ENCODE measurements around the gene SLC6A8.
"Not testable (repeated sequence)": the region's sequence is repeated elsewhere in the genome, so short reads cannot be mapped to it uniquely, and the experiment has no call there.

The SLC6A8 gene

DNA sequence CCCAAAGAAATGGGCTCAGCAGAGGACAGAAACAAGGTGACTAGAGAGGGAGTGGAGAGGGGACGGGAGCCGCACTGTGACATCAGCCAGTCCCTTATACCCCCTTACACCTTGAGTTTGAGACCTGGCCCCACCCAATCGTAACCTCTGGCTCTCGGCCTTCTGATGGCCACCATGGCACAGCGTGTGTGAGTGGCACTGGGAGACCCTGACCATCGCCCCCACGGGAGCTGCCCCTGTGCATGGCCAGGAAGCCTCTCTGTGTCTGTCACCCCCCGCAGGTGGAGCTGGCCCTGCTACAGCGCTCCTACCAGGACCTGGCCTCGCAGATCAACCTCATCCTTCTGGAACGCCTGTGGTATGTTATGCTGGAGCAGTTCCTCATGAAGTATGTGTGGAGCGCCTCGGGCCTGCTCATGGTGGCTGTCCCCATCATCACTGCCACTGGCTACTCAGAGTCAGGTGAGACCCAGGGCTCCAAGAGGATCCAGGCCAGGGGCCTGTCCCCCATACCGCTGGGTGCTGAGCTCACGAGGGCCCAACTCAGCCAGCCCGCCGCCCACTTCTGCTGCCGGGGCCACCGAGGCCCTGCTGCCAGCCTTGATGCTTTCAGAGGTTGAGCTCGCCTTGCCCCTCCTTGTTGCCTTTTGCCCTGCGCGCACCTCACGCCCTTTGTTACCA is 41.4 kb downstream of the SLC6A8 start:
- DNase-seq: no peak
- H3K4me2 ChIP-seq (ENCODE audit: low read length): no peak overlapping the region
- no peak overlapping the region for H3K4ac ChIP-seq (ENCODE audit: low read depth, low read length)
- no peak overlapping the region for H3K9ac ChIP-seq (ENCODE audit: low read length)
- peaks cover 3% of the 10 kb centered on the region for H3K4me1 ChIP-seq (ENCODE audit: control insufficient read depth, low read depth, low read length)
- no peak overlapping the region for H3K18ac ChIP-seq (ENCODE audit: low read length)
- H3K79me2 ChIP-seq (ENCODE audit: control insufficient read depth, insufficient read depth, low read length): peaks cover 13% of the 10 kb centered on the region
- no peak overlapping the region for H3K23ac ChIP-seq (ENCODE audit: low read length)
- WGBS (ENCODE audit: extremely low coverage, insufficient coverage, low lambda C conversion rate): no CpG with 5 or more reads among the region's 23 CpGs
- H4K8ac ChIP-seq (ENCODE audit: low read depth, low read length): no peak overlapping the region
- H3K79me1 ChIP-seq (ENCODE audit: low read length): no peaks in the 10 kb centered on the region
- no peak overlapping the region for H3K27ac ChIP-seq (ENCODE audit: low read depth, low read length)
- H3K27me3 ChIP-seq (ENCODE audit: insufficient read depth, low read length, poor library complexity): no peaks in the 10 kb centered on the region
- no peak overlapping the region for H2BK15ac ChIP-seq (replicated peaks; ENCODE audit: low read depth)
- H4K5ac ChIP-seq (ENCODE audit: low read length): no peak overlapping the region
- H3K4me3 ChIP-seq (ENCODE audit: low read length): no peak overlapping the region
- H2BK5ac ChIP-seq (ENCODE audit: low read length): no peak overlapping the region
- H2BK120ac ChIP-seq (ENCODE audit: low read depth, low read length): no peak overlapping the region
- H3K56ac ChIP-seq (ENCODE audit: low read length): no peak overlapping the region
- no peaks in the 10 kb centered on the region for H3K36me3 ChIP-seq (ENCODE audit: control insufficient read depth, insufficient read depth, low read length)
- H2AK5ac ChIP-seq (ENCODE audit: low read length): no peak overlapping the region

DNA sequence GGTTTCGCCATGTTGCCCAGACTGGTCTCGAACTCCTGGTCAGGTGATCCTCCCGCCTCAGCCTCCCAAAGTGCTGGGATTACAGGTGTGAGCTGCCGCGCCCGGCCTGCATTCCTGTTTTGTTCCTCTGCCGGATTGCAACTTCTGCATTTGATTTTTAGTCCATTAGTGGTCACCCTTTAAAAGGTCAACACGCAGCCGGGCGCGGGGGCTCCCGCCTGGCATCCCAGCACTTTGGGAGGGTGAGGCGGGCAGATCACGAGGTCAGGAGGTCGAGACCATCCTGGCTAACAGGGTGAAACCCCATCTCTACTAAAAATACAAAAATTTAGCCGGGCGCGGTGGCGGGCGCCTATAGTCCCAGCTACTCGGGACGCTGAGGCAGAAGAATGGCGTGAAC is 42.4 kb downstream of the SLC6A8 start:
- H3K23ac ChIP-seq (ENCODE audit: low read length); H3K4me2 ChIP-seq (ENCODE audit: low read length); H3K4ac ChIP-seq (ENCODE audit: low read depth, low read length); H3K79me1 ChIP-seq (ENCODE audit: low read length); H2BK120ac ChIP-seq (ENCODE audit: low read depth, low read length); H3K18ac ChIP-seq (ENCODE audit: low read length); H2BK5ac ChIP-seq (ENCODE audit: low read length); H2BK15ac ChIP-seq (replicated peaks; ENCODE audit: low read depth); H3K27me3 ChIP-seq (ENCODE audit: insufficient read depth, low read length, poor library complexity); H4K5ac ChIP-seq (ENCODE audit: low read length); H3K56ac ChIP-seq (ENCODE audit: low read length); H3K4me3 ChIP-seq (ENCODE audit: low read length); DNase-seq; H3K36me3 ChIP-seq (ENCODE audit: control insufficient read depth, insufficient read depth, low read length); H3K9ac ChIP-seq (ENCODE audit: low read length); H3K4me1 ChIP-seq (ENCODE audit: control insufficient read depth, low read depth, low read length); H4K8ac ChIP-seq (ENCODE audit: low read depth, low read length); H2AK5ac ChIP-seq (ENCODE audit: low read length); H3K27ac ChIP-seq (ENCODE audit: low read depth, low read length): not testable (repeated sequence)
- no CpG with 5 or more reads among the region's 23 CpGs for WGBS (ENCODE audit: extremely low coverage, insufficient coverage, low lambda C conversion rate)
- peaks cover 13% of the 10 kb centered on the region for H3K79me2 ChIP-seq (ENCODE audit: control insufficient read depth, insufficient read depth, low read length)

DNA sequence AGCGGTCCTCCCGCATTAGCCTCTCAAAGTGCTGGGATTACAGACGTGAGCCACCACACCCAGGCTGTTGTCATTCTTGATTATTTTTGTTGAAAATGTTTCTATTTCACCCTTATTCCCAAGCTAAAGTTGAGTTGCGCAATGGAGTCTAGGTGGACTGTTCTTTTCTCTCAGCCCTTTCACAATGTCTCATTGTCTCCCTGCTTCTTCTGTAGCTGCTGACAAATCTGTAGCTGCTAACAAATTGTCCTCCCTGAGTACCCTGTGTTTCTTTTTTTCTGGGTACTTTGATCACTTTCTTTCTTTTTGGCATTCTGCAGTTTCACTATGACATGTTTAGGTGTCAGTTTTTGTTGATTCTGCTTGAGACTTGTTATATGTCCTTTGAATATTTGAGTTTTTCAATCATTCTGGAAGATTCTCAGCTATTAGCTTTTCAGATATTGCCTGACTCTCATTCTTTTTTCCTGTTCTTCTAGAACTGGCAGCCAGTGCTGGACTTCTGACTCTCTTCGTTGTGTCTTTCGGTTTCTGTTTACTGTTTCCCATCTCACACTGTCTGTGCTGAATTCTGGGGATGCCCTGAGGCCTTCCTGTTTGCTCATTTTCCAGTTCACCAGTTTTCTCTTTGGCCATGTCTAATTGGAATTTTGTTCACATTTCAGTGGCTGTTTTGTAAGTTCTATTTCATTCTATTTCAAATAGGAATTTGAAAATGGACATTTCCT is 43.6 kb downstream of the SLC6A8 start:
- H3K79me2 ChIP-seq (ENCODE audit: control insufficient read depth, insufficient read depth, low read length): peaks cover 8% of the 10 kb centered on the region
- no peak overlapping the region for H3K4ac ChIP-seq (ENCODE audit: low read depth, low read length)
- H3K27ac ChIP-seq (ENCODE audit: low read depth, low read length): no peak overlapping the region
- WGBS (ENCODE audit: extremely low coverage, insufficient coverage, low lambda C conversion rate): no CpG with 5 or more reads among the region's 6 CpGs
- no peaks in the 10 kb centered on the region for H3K79me1 ChIP-seq (ENCODE audit: low read length)
- H2AK5ac ChIP-seq (ENCODE audit: low read length): no peak overlapping the region
- H3K23ac ChIP-seq (ENCODE audit: low read length): no peak overlapping the region
- no peak for DNase-seq
- no peak overlapping the region for H2BK5ac ChIP-seq (ENCODE audit: low read length)
- H3K9ac ChIP-seq (ENCODE audit: low read length): no peak overlapping the region
- no peak overlapping the region for H4K8ac ChIP-seq (ENCODE audit: low read depth, low read length)
- no peak overlapping the region for H3K4me2 ChIP-seq (ENCODE audit: low read length)
- H2BK120ac ChIP-seq (ENCODE audit: low read depth, low read length): no peak overlapping the region
- H2BK15ac ChIP-seq (replicated peaks; ENCODE audit: low read depth): no peak overlapping the region
- H3K56ac ChIP-seq (ENCODE audit: low read length): no peak overlapping the region
- H3K27me3 ChIP-seq (ENCODE audit: insufficient read depth, low read length, poor library complexity): no peaks in the 10 kb centered on the region
- H4K5ac ChIP-seq (ENCODE audit: low read length): no peak overlapping the region
- peaks cover 6% of the 10 kb centered on the region for H3K4me1 ChIP-seq (ENCODE audit: control insufficient read depth, low read depth, low read length)
- H3K36me3 ChIP-seq (ENCODE audit: control insufficient read depth, insufficient read depth, low read length): no peaks in the 10 kb centered on the region
- no peak overlapping the region for H3K18ac ChIP-seq (ENCODE audit: low read length)
- H3K4me3 ChIP-seq (ENCODE audit: low read length): no peak overlapping the region

DNA sequence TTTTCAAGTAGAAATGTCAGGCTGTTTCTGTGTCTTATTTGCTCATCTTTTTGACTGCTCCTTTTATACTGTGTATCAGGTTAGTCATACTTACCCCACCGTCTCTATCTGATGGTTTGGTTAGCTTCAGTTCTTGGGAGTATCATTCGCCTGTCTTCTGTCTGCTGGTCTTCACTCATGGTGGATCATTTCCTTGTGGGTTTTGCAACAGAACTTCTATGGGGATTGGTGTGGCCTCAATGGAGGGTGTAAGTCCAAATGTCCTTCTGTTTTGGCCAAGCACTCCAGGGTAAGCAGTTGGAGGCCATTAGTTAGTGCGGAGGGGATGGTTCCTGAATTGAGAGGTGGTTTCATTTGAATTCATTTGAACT is 44.1 kb downstream of the SLC6A8 start:
- H3K79me2 ChIP-seq (ENCODE audit: control insufficient read depth, insufficient read depth, low read length): peaks cover 8% of the 10 kb centered on the region
- no peak overlapping the region for H4K5ac ChIP-seq (ENCODE audit: low read length)
- H3K27ac ChIP-seq (ENCODE audit: low read depth, low read length): no peak overlapping the region
- no peak overlapping the region for H2BK120ac ChIP-seq (ENCODE audit: low read depth, low read length)
- no peak overlapping the region for H3K23ac ChIP-seq (ENCODE audit: low read length)
- H3K9ac ChIP-seq (ENCODE audit: low read length): no peak overlapping the region
- no peak overlapping the region for H2BK5ac ChIP-seq (ENCODE audit: low read length)
- H3K79me1 ChIP-seq (ENCODE audit: low read length): no peaks in the 10 kb centered on the region
- H3K4me3 ChIP-seq (ENCODE audit: low read length): no peak overlapping the region
- H4K8ac ChIP-seq (ENCODE audit: low read depth, low read length): no peak overlapping the region
- H3K4me2 ChIP-seq (ENCODE audit: low read length): no peak overlapping the region
- H3K4ac ChIP-seq (ENCODE audit: low read depth, low read length): no peak overlapping the region
- H3K4me1 ChIP-seq (ENCODE audit: control insufficient read depth, low read depth, low read length): peaks cover 6% of the 10 kb centered on the region
- DNase-seq: no peak
- H2AK5ac ChIP-seq (ENCODE audit: low read length): no peak overlapping the region
- H3K56ac ChIP-seq (ENCODE audit: low read length): no peak overlapping the region
- H3K18ac ChIP-seq (ENCODE audit: low read length): no peak overlapping the region
- WGBS (ENCODE audit: extremely low coverage, insufficient coverage, low lambda C conversion rate): no CpG with 5 or more reads among the region's 3 CpGs
- H2BK15ac ChIP-seq (replicated peaks; ENCODE audit: low read depth): no peak overlapping the region
- H3K36me3 ChIP-seq (ENCODE audit: control insufficient read depth, insufficient read depth, low read length): no peaks in the 10 kb centered on the region
- H3K27me3 ChIP-seq (ENCODE audit: insufficient read depth, low read length, poor library complexity): no peaks in the 10 kb centered on the region

DNA sequence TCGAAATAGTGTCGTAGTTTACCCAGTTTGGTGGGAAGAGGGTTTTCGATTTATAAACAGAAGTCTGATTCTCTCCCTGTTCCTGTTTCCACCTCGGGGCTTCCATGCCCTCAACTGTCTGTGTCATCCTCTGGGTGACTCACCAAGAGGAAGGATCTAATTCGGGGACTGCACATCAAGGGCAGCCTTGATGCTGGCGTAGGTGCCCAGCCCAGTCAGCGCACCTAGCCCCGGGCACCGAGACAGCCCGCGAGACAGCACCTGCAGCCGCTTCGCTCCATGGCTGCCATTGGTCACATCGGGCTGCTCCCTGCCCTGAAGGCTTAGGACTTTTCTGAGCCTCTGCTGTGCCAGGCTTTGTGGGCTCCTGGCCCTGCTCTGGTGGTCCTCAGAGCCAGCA is 44.7 kb downstream of the SLC6A8 start:
- no peak overlapping the region for H4K8ac ChIP-seq (ENCODE audit: low read depth, low read length)
- no peak overlapping the region for H3K4me3 ChIP-seq (ENCODE audit: low read length)
- no peak overlapping the region for H3K27ac ChIP-seq (ENCODE audit: low read depth, low read length)
- H3K4ac ChIP-seq (ENCODE audit: low read depth, low read length): no peak overlapping the region
- H3K36me3 ChIP-seq (ENCODE audit: control insufficient read depth, insufficient read depth, low read length): no peaks in the 10 kb centered on the region
- no peak overlapping the region for H3K9ac ChIP-seq (ENCODE audit: low read length)
- H3K23ac ChIP-seq (ENCODE audit: low read length): no peak overlapping the region
- H2BK5ac ChIP-seq (ENCODE audit: low read length): no peak overlapping the region
- H3K27me3 ChIP-seq (ENCODE audit: insufficient read depth, low read length, poor library complexity): no peaks in the 10 kb centered on the region
- H3K79me1 ChIP-seq (ENCODE audit: low read length): no peaks in the 10 kb centered on the region
- H4K5ac ChIP-seq (ENCODE audit: low read length): no peak overlapping the region
- peaks cover 8% of the 10 kb centered on the region for H3K79me2 ChIP-seq (ENCODE audit: control insufficient read depth, insufficient read depth, low read length)
- no CpG with 5 or more reads among the region's 14 CpGs for WGBS (ENCODE audit: extremely low coverage, insufficient coverage, low lambda C conversion rate)
- H2AK5ac ChIP-seq (ENCODE audit: low read length): no peak overlapping the region
- no peak overlapping the region for H3K18ac ChIP-seq (ENCODE audit: low read length)
- H3K4me1 ChIP-seq (ENCODE audit: control insufficient read depth, low read depth, low read length): peaks cover 4% of the 10 kb centered on the region
- no peak overlapping the region for H3K4me2 ChIP-seq (ENCODE audit: low read length)
- no peak overlapping the region for H2BK120ac ChIP-seq (ENCODE audit: low read depth, low read length)
- no peak for DNase-seq
- H3K56ac ChIP-seq (ENCODE audit: low read length): no peak overlapping the region
- H2BK15ac ChIP-seq (replicated peaks; ENCODE audit: low read depth): no peak overlapping the region
